GM12892 (cell line): Measurements from ENCODE around the gene ADAMTS16.

ENCODE experiments used
- DNase-seq: peaks from one replicate; pipeline ENCODE4 v3.0.0; 2011; ENCODE audit not compliant: insufficient read length
- FAIRE-seq: peaks from 2 replicates; lab custom pipeline; 2011; peaks lifted over from hg19 to GRCh38; lab: Jason Lieb, UNC
- POLR2A ChIP-seq: IDR thresholded peaks from 2 replicates; pipeline ENCODE4 v1.6.1; 2011; ENCODE audit warnings: low read depth, low read length, control low read depth
- POLR2AphosphoS5 ChIP-seq: IDR thresholded peaks from 2 replicates; pipeline ENCODE4 v1.6.1; 2011; ENCODE audit warnings: low read depth, low read length, control low read depth
- TAF1 ChIP-seq: IDR thresholded peaks from 2 replicates; pipeline ENCODE4 v1.6.1; 2011; ENCODE audit warnings: low read depth, mild to moderate bottlenecking, control low read depth, low read length, borderline replicate concordance

ADAMTS16 gene

DNA sequence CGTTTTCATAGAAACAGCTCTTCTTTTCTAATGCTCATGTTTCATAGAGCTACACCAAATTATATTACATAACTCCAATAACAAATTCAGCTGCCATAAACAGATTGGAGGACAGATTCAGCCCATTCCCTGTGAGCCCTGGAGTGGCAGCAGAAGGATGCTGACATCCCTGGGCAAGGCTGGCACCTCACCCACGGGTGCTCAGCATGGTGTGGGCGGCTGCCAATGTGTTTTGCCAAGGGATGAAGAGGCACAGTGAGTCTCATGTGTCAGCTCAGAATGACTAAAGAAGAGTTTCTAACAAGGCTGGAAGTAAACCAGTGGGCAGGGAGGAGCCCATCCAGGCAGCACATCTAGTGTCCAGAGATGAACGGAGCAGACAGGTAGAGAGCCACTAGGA lies 155.2 kb downstream of the ADAMTS16 start:
- no peak for FAIRE-seq
- no peak for DNase-seq
- no peak for TF ChIP-seq POLR2A
- TF ChIP-seq POLR2AphosphoS5: no peak
- TF ChIP-seq TAF1: no peak

DNA sequence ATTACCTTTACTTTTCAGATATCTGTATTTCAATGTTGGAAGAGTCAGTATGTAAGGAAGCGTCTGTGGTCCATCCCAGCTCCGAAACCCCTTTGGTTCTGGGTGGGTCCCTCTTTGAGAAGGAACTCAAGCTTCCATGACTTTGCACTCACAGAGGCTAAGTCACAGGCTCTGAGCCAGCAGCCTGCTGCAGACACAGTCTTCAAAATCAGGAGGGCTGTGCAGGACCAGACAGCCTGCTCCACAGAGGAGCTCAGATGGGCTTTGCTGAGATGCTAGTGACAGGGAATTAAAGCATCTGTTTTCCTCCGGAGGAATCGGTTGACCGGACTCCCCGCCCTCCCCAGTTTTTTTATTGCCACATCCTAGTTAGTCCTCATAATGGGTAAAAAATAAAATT lies 155.9 kb downstream of the ADAMTS16 start:
- FAIRE-seq: no peak
- no peak for TF ChIP-seq POLR2AphosphoS5
- TF ChIP-seq POLR2A: no peak
- TF ChIP-seq TAF1: no peak
- DNase-seq: no peak

DNA sequence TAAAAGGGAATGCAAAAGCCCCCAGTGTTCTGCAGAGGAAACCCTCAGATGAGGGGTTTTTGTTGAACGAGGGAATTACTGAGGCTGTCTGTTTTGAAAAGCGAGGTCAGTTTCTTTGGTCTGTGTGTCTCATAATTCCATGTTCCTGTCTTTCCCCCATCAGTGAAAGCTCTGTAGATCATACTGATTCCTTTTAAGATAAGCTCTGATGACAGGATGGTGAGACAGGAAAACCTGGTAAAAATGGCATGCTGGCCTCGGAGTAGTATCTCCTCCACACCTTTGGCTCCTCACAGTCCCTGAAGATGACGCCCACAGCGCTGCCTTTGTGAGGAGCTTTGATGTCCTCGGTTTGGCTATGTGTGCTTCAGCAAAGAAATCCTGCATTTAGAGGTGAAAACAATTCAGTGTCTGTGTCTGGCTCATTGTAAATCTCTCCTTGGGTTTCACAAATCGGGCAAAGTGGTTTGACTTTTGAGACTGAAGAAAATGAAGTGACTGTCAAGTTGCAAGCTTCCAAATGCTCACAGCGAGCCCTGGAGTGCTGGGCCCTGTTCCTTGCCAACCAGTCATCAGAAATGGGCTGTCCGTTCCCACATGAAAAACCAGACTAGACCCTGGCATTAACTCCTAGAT lies 157.4 kb downstream of the ADAMTS16 start:
- DNase-seq (no peak), FAIRE-seq (no peak)
- TF ChIP-seq TAF1 (no peak), POLR2A (no peak), POLR2AphosphoS5 (no peak)

DNA sequence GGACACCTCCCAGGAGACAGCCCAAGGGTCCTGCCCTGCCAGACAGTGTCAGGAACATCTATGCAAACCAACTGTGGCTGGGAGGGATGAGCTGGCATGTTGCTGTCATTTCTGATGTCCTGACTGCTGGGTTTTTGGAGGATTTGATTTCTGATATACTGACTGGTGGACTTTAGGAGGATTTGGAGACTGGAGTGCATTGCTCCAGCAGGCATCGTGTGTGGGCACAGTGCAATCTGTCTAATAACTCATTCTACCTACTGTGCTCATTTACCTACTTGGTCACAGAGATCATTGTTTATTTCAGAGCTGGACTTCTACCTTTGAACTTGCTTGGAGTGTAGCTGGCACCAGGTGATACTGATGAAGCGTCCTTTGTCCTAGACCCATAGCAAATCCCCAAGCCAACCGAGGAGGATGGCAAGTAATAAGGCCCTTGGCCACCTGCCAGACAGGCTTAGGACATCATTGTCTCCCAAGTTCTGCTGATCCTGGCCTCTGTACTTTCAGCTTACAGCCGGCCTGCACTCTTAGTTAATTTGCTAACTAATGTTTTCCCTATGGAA lies 158.0 kb downstream of the ADAMTS16 start:
- FAIRE-seq: no peak
- TF ChIP-seq POLR2AphosphoS5 (no peak), TAF1 (no peak), POLR2A (no peak)
- no peak for DNase-seq

DNA sequence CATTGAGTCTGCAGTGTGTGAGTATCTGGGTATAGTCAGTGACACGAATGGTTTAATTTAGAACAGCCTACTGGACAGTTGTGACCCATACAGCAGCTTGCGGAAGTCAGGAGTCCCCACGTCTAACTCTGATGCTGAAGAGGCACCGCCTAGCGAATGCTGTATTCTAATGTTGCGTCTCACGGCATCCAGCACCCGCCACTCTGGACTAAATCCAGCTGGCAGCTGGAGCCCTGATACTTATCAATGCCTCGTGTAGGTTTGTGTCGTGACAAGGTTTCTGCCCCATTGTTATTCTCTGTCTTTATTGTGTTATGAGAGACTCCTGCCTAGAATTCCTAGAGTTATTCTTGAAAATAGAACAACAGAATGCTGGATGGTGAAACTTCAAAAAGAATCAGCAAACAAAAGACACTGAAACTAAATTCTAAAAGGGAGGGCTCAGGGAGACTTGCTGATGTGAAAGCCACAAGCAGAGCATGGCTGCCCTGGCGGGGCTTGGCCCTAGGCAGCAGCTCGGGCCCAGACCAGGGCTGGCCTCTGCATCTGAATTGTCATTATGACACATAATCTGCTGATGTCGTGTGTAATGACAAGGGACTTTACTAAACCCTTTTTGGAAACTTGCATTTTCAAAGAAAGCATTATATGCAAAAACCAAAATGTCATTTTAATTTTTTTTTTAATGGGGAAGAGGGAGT lies 158.9 kb downstream of the ADAMTS16 start:
- DNase-seq (no peak), FAIRE-seq (no peak)
- TF ChIP-seq POLR2A (no peak), POLR2AphosphoS5 (no peak), TAF1 (no peak)

DNA sequence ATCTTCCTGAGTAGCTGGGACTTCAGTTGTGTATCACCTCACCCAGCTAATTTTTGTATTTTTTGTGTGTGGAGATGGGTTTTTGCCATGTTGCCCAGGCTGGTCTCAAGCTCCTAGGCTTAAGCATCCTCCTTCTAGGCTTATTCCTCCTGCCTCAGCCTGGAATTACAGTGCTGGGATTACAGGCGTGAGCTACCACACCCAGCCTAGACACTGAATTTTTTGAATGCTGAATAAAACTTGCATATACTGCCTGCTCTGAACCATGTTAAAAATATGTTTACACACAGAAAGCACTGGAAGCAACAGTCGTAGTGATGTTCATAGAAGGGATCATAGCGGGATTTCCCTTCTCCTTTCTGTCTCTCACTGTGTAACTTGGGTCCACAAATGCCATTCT lies 161.0 kb downstream of the ADAMTS16 start:
- FAIRE-seq (no peak), DNase-seq (no peak)
- no peak for TF ChIP-seq TAF1
- TF ChIP-seq POLR2A: no peak
- no peak for TF ChIP-seq POLR2AphosphoS5

DNA sequence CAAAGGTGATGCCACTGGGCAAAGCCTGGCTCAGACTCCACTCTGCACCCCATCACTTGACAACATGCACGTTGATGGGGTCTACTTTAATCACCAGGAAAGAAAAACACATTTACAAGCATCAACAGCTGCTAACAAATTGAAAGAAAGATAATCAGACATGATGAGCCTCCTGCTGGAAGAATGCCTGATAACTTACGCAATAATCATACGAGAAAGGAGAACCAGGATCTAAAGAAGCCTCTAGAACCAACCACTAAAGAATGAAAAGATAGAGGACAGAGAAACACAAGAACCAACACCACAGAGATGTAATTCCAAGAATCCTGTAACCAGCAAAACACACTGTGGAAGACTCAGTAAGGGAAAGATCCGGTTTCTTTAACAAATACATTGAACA lies 162.1 kb downstream of the ADAMTS16 start:
- DNase-seq (no peak), FAIRE-seq (no peak)
- TF ChIP-seq POLR2AphosphoS5 (no peak), POLR2A (no peak), TAF1 (no peak)

DNA sequence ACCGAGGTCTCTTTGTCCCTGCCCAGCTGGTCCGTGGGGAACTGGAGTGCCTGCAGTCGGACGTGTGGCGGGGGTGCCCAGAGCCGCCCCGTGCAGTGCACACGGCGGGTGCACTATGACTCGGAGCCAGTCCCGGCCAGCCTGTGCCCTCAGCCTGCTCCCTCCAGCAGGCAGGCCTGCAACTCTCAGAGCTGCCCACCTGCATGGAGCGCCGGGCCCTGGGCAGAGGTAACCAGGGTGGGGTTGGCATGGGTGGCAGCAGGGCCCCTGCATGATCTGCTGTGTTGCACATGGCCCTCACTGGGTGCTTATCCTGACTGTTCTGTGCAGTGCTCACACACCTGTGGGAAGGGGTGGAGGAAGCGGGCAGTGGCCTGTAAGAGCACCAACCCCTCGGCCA lies 163.1 kb downstream of the ADAMTS16 start:
- TF ChIP-seq TAF1 (no peak), POLR2A (no peak), POLR2AphosphoS5 (no peak)
- FAIRE-seq: no peak
- DNase-seq: no peak

DNA sequence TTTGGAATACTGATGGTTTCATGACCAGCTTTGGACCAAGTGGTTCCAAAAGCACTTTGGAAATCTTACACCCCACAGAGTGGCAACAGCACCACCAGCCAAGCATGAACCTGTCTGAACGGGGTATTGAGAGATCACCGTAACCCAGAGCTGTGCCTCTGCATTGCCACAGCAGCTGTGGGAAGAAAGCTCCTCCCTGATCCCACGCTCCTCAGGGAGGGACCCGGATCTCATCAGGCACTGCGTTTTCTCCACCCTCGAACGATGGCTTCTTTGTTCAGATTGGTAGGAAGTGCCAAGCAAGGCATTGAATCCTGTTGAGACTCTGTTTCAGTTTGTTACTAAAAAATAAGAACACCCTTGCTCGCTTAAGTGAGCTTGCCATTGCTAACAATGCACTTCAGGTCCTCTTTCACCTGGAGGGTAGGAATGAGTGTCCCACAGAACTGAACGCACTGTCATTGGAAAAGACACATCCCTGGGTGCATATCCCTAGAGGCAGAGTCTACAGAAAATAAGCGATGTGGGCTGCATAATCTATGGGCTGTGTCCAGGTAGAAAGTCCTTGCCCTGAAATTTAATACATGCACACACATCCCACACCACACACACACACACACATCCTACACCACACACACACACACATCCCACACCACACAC lies 164.4 kb downstream of the ADAMTS16 start:
- TF ChIP-seq TAF1 (no peak), POLR2A (no peak), POLR2AphosphoS5 (no peak)
- DNase-seq (no peak), FAIRE-seq (no peak)

DNA sequence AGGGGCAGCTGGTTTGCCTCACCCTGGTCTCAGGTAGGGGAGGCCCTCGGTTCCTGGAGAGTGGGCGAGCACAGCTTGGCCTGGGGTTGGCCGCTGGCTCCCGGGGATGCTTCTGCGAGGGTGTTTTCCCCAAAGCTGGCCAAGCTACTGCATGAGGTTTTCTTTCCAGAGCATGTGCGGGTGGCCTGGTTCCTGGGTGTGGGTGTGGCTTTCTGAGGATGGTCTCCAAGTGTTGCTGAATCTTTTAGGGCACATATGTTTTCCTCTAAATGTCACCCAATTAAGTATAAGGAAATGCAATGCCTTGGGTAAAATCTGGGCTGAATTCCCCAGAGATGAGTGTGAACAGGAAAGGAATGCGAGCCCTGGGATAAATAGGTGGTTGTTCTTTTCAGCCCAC lies 166.6 kb downstream of the ADAMTS16 start:
- DNase-seq (no peak), FAIRE-seq (no peak)
- no peak for TF ChIP-seq TAF1
- TF ChIP-seq POLR2A: no peak
- TF ChIP-seq POLR2AphosphoS5: no peak

DNA sequence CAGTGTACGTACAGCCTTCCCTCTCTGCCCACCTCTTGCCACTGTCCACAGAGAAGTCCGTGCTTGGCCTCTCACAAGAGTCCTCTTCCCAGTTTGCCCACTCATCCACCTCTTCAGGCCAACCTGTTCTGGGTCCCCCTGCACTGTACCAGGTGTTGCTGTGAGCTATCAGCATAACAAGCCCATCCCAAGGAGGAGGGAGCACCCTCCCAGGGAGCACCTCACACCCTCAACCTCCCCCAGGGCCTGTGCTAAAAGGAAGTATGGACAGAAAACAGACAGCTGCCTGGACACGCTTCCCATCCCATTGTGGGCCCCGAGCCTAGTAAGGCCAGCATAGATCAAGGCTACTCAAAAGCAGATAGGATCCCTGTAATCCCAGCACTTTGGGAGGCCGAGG lies 168.2 kb downstream of the ADAMTS16 start:
- no peak for DNase-seq
- TF ChIP-seq POLR2A (no peak), TAF1 (no peak), POLR2AphosphoS5 (no peak)
- FAIRE-seq: no peak
